GM23338 (cell line): ENCODE data around the gene BMPER. TPM values are rescaled to one million over a fixed set of nuclear protein-coding genes. Genes with fewer than 3 reads are reported as not detected.

Experiments
- ATAC-seq: fragments of 200-7000 bp; cut with Tn5 transposase; 3 replicates; pipeline ENCODE4 v1.9.1; 2020
- DNase-seq: peaks from one replicate; pipeline ENCODE4 v3.0.0-alpha.2; 2015; ENCODE audit warnings: low spot score
- H2AFZ ChIP-seq: fragments of 200-600 bp; sonication (generic); 2 replicates; pipeline ENCODE4 v1.8.0; 2016; ENCODE audit warnings: antibody characterized with exemption, mild to moderate bottlenecking, moderate library complexity
- H3F3A ChIP-seq: fragments of 200-600 bp; sonication (generic); replicated peaks from 2 replicates; pipeline ENCODE4 v1.8.0; 2017; ENCODE audit warnings: antibody characterized with exemption, mixed run types, low read depth
- H3K27ac ChIP-seq: fragments of 200-600 bp; sonication (generic); 2 replicates; pipeline ENCODE4 v1.6.1; 2016; ENCODE audit warnings: low read depth
- H3K27me3 ChIP-seq: fragments of 200-600 bp; sonication (generic); 2 replicates; pipeline ENCODE4 v1.8.0; 2016; ENCODE audit warnings: mild to moderate bottlenecking, mixed run types, moderate library complexity; ENCODE audit not compliant: insufficient read depth
- H3K36me3 ChIP-seq: fragments of 200-600 bp; sonication (generic); 2 replicates; pipeline ENCODE4 v1.8.0; 2016; ENCODE audit warnings: mild to moderate bottlenecking; ENCODE audit not compliant: insufficient read depth
- H3K4me1 ChIP-seq: fragments of 200-600 bp; sonication (generic); 2 replicates; pipeline ENCODE4 v1.8.0; 2016; ENCODE audit warnings: mild to moderate bottlenecking, moderate library complexity; ENCODE audit not compliant: insufficient read depth
- H3K4me2 ChIP-seq: fragments of 200-600 bp; sonication (generic); 2 replicates; pipeline ENCODE4 v1.7.1; 2017; ENCODE audit warnings: mixed run types
- H3K4me3 ChIP-seq: fragments of 200-600 bp; sonication (generic); 2 replicates; pipeline ENCODE4 v1.6.1; 2016; ENCODE audit warnings: mixed run types
- H3K79me2 ChIP-seq: fragments of 200-600 bp; sonication (generic); replicated peaks from 2 replicates; pipeline ENCODE4 v1.8.0; 2017; ENCODE audit warnings: mild to moderate bottlenecking; ENCODE audit not compliant: insufficient read depth
- H3K9me2 ChIP-seq: fragments of 200-600 bp; sonication (generic); 2 replicates; pipeline ENCODE4 v1.8.0; 2017; ENCODE audit not compliant: insufficient read depth
- H4K20me1 ChIP-seq: fragments of 200-600 bp; sonication (generic); replicated peaks from 2 replicates; pipeline ENCODE4 v1.8.0; 2017; ENCODE audit warnings: mild to moderate bottlenecking; ENCODE audit not compliant: insufficient read depth
- H3K27ac Mint-ChIP-seq: 2 replicates; pipeline ENCODE4 v1.8.0; 2020; ENCODE audit warnings: inconsistent platforms, mild to moderate bottlenecking, moderate library complexity, mixed read lengths
- H3K27me3 Mint-ChIP-seq: 3 replicates; pipeline ENCODE4 v1.8.0; 2022; ENCODE audit warnings: low read depth, mild to moderate bottlenecking, moderate library complexity, mixed read lengths, inconsistent platforms; ENCODE audit not compliant: insufficient read depth, poor library complexity
- H3K36me3 Mint-ChIP-seq: 3 replicates; pipeline ENCODE4 v1.8.0; 2021; ENCODE audit warnings: low read depth, mild to moderate bottlenecking, inconsistent platforms, moderate library complexity, mixed read lengths
- H3K4me1 Mint-ChIP-seq: 3 replicates; pipeline ENCODE4 v1.8.0; 2020; ENCODE audit warnings: mild to moderate bottlenecking, inconsistent platforms, mixed read lengths
- H3K4me3 Mint-ChIP-seq: 3 replicates; pipeline ENCODE4 v1.8.0; 2021; ENCODE audit warnings: moderate library complexity, mild to moderate bottlenecking, inconsistent platforms, mixed read lengths
- H3K9me3 Mint-ChIP-seq: 3 replicates; pipeline ENCODE4 v1.8.0; 2020; ENCODE audit warnings: moderate library complexity, mild to moderate bottlenecking, inconsistent platforms, mixed read lengths
- CREB1 ChIP-seq: fragments of 250-450 bp; sonication (Bioruptor Pico); IDR thresholded peaks from 2 replicates; pipeline ENCODE4 v1.5.0; 2020; ENCODE audit warnings: low read depth, mild to moderate bottlenecking, moderate library complexity
- CTCF ChIP-seq, 2 experiments: fragments of 200-600 bp in 1 of 2; sonication (generic) in 1 of 2; conservative IDR thresholded peaks; 2 replicates each; pipeline versions ENCODE4 v1.5.1 to v1.6.1; 2016 to 2017; ENCODE audit warnings: antibody characterized with exemption in 2 of 2, low read depth in 2 of 2, mild to moderate bottlenecking in 2 of 2, moderate library complexity in 1 of 2
- ETS1 ChIP-seq: IDR thresholded peaks from 2 replicates; pipeline ENCODE4 v1.6.1; 2016; ENCODE audit warnings: antibody characterized with exemption
- EZH2 ChIP-seq: fragments of 200-600 bp; sonication (generic); IDR thresholded peaks from one replicate; pipeline ENCODE4 v1.8.0; 2017; ENCODE audit warnings: antibody characterized with exemption, mild to moderate bottlenecking, low read depth; ENCODE audit not compliant: unreplicated experiment
- JUNB ChIP-seq: IDR thresholded peaks from one replicate; pipeline ENCODE4 v1.6.1; 2016; ENCODE audit warnings: antibody characterized with exemption; ENCODE audit not compliant: unreplicated experiment
- NANOG ChIP-seq: IDR thresholded peaks from 2 replicates; pipeline ENCODE4 v1.6.1; 2016; ENCODE audit warnings: antibody characterized with exemption, borderline replicate concordance
- POLR2AphosphoS5 ChIP-seq: IDR thresholded peaks from 2 replicates; pipeline ENCODE4 v1.6.1; 2016; ENCODE audit warnings: antibody characterized with exemption, low read depth
- REST ChIP-seq: IDR thresholded peaks from one replicate; pipeline ENCODE4 v1.6.1; 2018; ENCODE audit warnings: antibody characterized with exemption; ENCODE audit not compliant: unreplicated experiment
- STAT1 ChIP-seq: IDR thresholded peaks from one replicate; pipeline ENCODE4 v1.6.1; 2016; ENCODE audit warnings: antibody characterized with exemption; ENCODE audit not compliant: unreplicated experiment
- ZNF331 ChIP-seq: fragments of 250-450 bp; sonication (Bioruptor Pico); IDR thresholded peaks from 2 replicates; pipeline ENCODE4 v1.5.0; 2020; ENCODE audit warnings: low read depth, mild to moderate bottlenecking, moderate library complexity
- polyA plus RNA-seq: library from polyadenylated mRNA; unstranded; fragments of >200 nt; fragmentation: Nextera tagmentation; extraction: Ambion mirVana; gene quantifications from 2 replicates; pipeline ENCODE4 v1.2.1, GENCODE V29; 2016
- total RNA-seq: library from RNA; depleted of rRNA; stranded (reverse); fragments of >200 nt; shearing (Covaris generic); gene quantifications from 2 replicates; pipeline ENCODE4 v1.2.3, GENCODE V29; 2014

Gene BMPER
- total and polyA plus RNA-seq, 2 experiments from 2014 or later = 0.53 to 1.4 TPM

DNA sequence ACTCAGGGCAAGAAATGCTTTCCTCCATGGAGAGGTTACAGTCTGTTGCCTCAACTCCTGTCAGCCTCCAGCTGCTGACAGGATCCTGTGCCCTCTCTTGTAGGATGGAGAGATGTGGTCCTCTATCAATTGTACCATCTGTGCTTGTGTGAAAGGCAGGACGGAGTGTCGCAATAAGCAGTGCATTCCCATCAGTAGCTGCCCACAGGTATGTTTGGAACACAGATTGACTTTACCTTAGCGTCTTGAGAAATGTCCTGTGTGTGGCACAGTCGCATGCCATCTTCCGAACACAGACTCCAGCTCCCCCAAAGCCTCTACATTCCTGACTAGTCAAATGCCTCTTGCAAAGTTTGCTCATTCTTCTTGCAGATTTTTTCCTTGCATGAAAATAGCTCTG lies 152.6 kb downstream of the BMPER start:
- ATAC-seq (no peak), DNase-seq (no peak)
- peaks cover 38% of the 10 kb centered on the region for H3K4me1 Mint-ChIP-seq
- no peak overlapping the region for H3K4me3 Mint-ChIP-seq
- H3K36me3 ChIP-seq = no peaks in the 10 kb centered on the region
- no peak overlapping the region for H3K27ac Mint-ChIP-seq
- 0 out of 2 replicates have a peak, but pooled peaks cover 8% of the 10 kb centered on the region for H3K9me2 ChIP-seq
- peaks cover 3% of the 10 kb centered on the region for H3K27me3 Mint-ChIP-seq
- TF ChIP-seq REST = no peak
- no peak for TF ChIP-seq ZNF331 (CRISPR knock-in tag)
- no peak for TF ChIP-seq CREB1 (CRISPR knock-in tag)
- no peak for TF ChIP-seq POLR2AphosphoS5
- TF ChIP-seq CTCF (conservative IDR thresholded peaks at IDR 0.05; ENCODE audit: low read depth in 2 of 2) = no peak
- no peak for TF ChIP-seq STAT1
- TF ChIP-seq NANOG = no peak
- no peaks in the 10 kb centered on the region for H3K27me3 ChIP-seq
- H3K4me3 ChIP-seq = no peak overlapping the region
- no peak overlapping the region for H3K4me2 ChIP-seq
- H2AFZ ChIP-seq = peak overlapping the region; percentile 56; the same call in 1 of the 2 replicates
- H3K79me2 ChIP-seq = no peaks in the 10 kb centered on the region
- no peaks in the 10 kb centered on the region for H4K20me1 ChIP-seq
- peaks cover 39% of the 10 kb centered on the region for H3K4me1 ChIP-seq
- no peaks in the 10 kb centered on the region for H3F3A ChIP-seq
- no peaks in the 10 kb centered on the region for H3K9me3 Mint-ChIP-seq
- H3K27ac ChIP-seq = no peak overlapping the region
- no peaks in the 10 kb centered on the region for H3K36me3 Mint-ChIP-seq

DNA sequence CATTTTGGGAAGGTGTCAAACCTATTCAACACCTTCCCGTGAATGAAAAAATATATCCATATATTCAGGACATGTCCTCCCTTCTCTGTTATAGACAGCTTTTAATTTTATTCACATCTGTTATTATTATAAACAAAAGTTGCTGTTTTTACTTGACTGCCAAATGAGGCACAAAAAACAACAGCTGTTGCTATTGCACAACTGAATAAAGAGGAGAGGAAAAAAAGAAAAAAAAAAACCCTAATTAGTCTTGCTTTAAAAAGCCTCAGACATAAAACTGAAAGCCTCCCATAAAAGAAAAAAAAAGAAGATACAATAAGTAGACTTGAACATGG lies 153.4 kb downstream of the BMPER start:
- Histone ChIP-seq H3K4me1 (peaks cover 42% of the 10 kb centered on the region), H3K79me2 (no peaks in the 10 kb centered on the region), H3K9me2 (0 out of 2 replicates have a peak, but pooled peaks cover 8% of the 10 kb centered on the region), H3K4me2 (peak overlapping the region; percentile 18; the same call in 1 of the 2 replicates), H3K4me3 (no peak overlapping the region), H3K36me3 (no peaks in the 10 kb centered on the region), H4K20me1 (no peaks in the 10 kb centered on the region), H3K27me3 (no peaks in the 10 kb centered on the region), H3F3A (no peaks in the 10 kb centered on the region), H2AFZ (no peak overlapping the region), H3K27ac (no peak overlapping the region)
- Mint-ChIP-seq H3K27me3 (peaks cover 3% of the 10 kb centered on the region), H3K9me3 (no peaks in the 10 kb centered on the region), H3K4me3 (no peak overlapping the region), H3K27ac (no peak overlapping the region), H3K36me3 (no peaks in the 10 kb centered on the region), H3K4me1 (peaks cover 38% of the 10 kb centered on the region)
- DNase-seq (no peak), ATAC-seq (no peak)
- TF ChIP-seq REST (no peak), JUNB (no peak), ETS1 (no peak), CREB1 (CRISPR knock-in tag) (no peak), STAT1 (no peak), EZH2 (no peak), NANOG (no peak), POLR2AphosphoS5 (no peak), ZNF331 (CRISPR knock-in tag) (no peak), CTCF (conservative IDR thresholded peaks at IDR 0.05; ENCODE audit: low read depth in 2 of 2) (no peak)
